Frontal cortex (tissue), 4 donors: Measurements from ENCODE around the gene DNAJB9. TPM values are rescaled to one million over a fixed set of nuclear protein-coding genes. Genes with fewer than 3 reads are reported as not detected.

Experiments
- DNase-seq, 2 donors: peaks; one replicate each; pipeline ENCODE4 v3.0.0; 2012; ENCODE audit warnings: low spot score in 2 of 2
- FAIRE-seq: peaks from 2 replicates; lab custom pipeline; 2012; peaks lifted over from hg19 to GRCh38; lab: Jason Lieb, UNC
- total RNA-seq: library from RNA; depleted of rRNA; stranded (reverse); fragments of >200 nt; gene quantifications from one replicate; pipeline ENCODE4 v1.2.3, GENCODE V29; 2014
- donor health status: control.
- donor health status: control.
- donor health status: control.

Gene DNAJB9
- total RNA-seq, 1 donor from 2014 or later = 66.4 TPM

DNA sequence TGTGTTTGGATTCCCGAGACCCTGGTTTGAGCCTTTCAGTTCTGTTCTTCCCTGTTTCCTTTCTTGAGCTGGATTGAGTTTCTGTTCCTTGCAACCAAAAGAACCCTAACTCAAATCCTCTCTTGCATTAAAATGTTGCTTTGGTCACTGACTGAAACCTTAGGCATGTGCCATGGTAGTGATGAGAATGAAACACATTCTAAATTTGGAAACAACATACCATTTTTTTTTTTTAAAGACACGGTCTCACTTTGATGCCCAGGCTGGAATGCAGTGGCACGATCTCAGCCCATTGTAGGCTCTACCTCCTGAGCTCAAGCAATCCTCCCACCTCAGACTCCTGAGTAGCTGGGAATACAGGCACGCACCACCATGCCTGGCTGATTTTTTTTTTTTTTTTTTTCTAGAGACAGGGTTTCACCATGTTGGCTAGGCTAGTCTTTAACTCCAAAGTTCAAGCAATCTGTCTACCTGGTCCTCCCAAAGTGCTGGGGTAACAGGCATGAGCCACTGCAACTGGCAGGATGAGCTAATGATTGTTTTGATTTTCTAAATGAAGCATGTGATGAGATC is 8.5 kb upstream of the DNAJB9 start:
- FAIRE-seq (no peak), DNase-seq (no peak)

- FAIRE-seq (no peak), DNase-seq (no peak)
These were observed 3.7 kb upstream of the DNAJB9 start for GRCh38 chr7:108565987-108566386.

DNA sequence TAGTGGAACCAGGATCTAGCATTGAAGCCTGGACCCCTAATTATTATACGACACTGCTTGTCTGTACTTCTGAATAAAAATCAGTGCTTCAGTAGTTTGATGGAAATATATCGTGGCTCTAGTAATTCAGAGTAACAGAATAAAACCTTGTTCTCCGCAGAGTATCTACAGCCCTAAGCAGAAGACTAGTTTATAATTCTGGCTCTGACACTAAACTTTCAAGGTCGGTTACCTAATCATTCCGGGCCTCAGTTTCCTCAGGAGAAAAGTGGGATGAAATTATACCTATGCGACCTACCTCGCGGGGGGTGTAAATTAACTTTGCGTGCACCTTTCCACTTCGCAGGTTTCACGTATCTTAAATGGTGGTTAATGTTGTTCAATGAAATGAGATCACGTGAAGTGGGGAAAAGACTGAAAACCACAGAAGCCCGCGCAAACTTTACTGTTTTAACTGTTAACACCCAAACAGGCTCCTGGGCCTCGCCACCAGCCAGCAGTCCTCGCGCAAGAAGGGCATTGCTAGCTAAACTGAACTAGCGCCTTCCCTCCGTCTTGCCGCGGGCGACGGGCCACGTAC is 783 bp upstream of the DNAJB9 start:
- DNase-seq (no peak), FAIRE-seq (no peak)

GRCh38 chr7:108570146-108570755 is 577 bp downstream of the DNAJB9 start:
- no peak for FAIRE-seq
- DNase-seq = peak in 1 of 2 donors; percentile 24

GRCh38 chr7:108572480-108572879 is 2.8 kb downstream of the DNAJB9 start:
- DNase-seq (no peak), FAIRE-seq (no peak)

- DNase-seq (no peak), FAIRE-seq (no peak)
These were observed 5.5 kb downstream of the DNAJB9 start for GRCh38 chr7:108575156-108575555.

- FAIRE-seq = no peak
- no peak for DNase-seq
These were observed 6.4 kb downstream of the DNAJB9 start for GRCh38 chr7:108576116-108576515.

GRCh38 chr7:108578937-108579336 is 9.3 kb downstream of the DNAJB9 start:
- DNase-seq = no peak
- FAIRE-seq = no peak

GRCh38 chr7:108580298-108580697 is 10.6 kb downstream of the DNAJB9 start:
- no peak for DNase-seq
- no peak for FAIRE-seq

GRCh38 chr7:108581655-108582491 is 12.2 kb downstream of the DNAJB9 start:
- no peak for DNase-seq
- FAIRE-seq = no peak

DNA sequence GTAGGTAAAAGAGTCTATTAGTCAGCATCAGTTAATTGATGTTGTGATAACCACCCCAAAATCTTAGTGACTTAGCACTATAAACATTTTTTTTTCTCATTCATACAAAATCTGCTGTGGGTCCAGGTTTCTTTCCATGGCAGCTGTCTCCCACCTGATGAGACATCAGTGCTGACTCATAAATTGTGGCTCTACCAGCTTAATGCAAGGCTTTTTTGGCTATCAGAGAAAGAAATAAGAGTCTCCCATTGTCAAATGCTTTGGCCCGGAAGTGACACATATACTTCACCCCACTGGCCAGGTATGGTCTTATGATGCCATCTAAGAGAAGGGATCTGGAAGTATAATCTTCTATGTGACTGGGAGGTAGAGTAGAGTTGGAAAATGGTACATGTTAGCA is 14.5 kb downstream of the DNAJB9 start:
- DNase-seq (no peak), FAIRE-seq (no peak)

DNA sequence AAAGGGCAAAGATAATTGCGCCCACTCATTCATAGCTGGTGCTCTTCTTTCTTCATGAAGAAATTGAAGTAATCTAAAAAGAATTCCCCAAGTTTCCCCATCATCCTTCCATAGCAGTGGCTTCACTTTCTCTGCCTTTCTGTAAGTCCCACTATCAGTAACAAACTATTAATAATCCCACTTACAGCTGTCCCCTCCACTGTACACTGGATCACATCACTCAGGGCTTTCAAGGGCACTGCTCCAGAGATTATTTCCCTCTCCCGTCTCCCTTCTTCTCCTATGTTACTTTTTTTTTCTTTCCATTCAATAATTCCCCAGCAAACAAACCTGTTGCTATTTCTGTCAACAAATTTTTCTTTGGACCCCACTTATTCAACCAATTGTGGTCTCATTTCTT is 16.2 kb downstream of the DNAJB9 start:
- no peak for FAIRE-seq
- DNase-seq = no peak

- no peak for DNase-seq
- no peak for FAIRE-seq
These were observed 16.6 kb downstream of the DNAJB9 start for GRCh38 chr7:108586274-108586710.

- DNase-seq (no peak), FAIRE-seq (no peak)
These were observed 19.5 kb downstream of the DNAJB9 start for GRCh38 chr7:108589199-108589598.

- FAIRE-seq = no peak
- DNase-seq = no peak
These were observed 20.2 kb downstream of the DNAJB9 start for GRCh38 chr7:108589874-108590273.

GRCh38 chr7:108590606-108591005 is 20.9 kb downstream of the DNAJB9 start:
- FAIRE-seq (no peak), DNase-seq (no peak)

GRCh38 chr7:108592646-108593201 is 23.1 kb downstream of the DNAJB9 start:
- DNase-seq (peak in 1 of 2 donors; percentile 18), FAIRE-seq (no peak)

GRCh38 chr7:108596560-108596959 is 26.9 kb downstream of the DNAJB9 start:
- FAIRE-seq = no peak
- no peak for DNase-seq

DNA sequence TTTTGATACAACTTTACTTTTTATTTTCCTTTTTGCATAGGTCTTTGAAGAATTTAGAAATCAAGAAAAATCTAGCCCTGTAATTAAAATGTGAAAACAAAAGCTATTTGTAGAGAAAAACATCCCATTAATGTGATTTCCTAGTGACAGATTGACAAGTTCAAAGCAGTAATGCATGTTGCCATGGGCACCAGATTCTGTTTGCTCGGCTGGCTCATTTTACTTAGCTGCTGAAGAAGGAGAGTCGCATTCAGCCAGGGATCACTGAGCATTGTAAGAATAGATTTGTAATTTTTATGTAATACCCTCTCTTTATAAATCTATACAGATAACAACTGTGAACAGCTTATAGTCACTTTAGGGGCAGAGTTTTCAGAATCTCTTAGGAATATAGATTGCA is 28.5 kb downstream of the DNAJB9 start:
- FAIRE-seq (no peak), DNase-seq (no peak)

- DNase-seq (no peak), FAIRE-seq (no peak)
These were observed 29.4 kb downstream of the DNAJB9 start for GRCh38 chr7:108598914-108599580.
